Breast epithelium (tissue), 3 donors: ENCODE results near the gene EPHA2.

Experiments
- CTCF ChIP-seq, 3 donors: fragments of 450-650 bp; IDR thresholded peaks; one replicate each; pipeline ENCODE4 v1.5.1; 2016 to 2017; ENCODE audit warnings: antibody characterized with exemption in 3 of 3, mild to moderate bottlenecking in 3 of 3, moderate library complexity in 3 of 3
- POLR2A ChIP-seq: fragments of 450-650 bp; IDR thresholded peaks from one replicate; pipeline ENCODE4 v1.6.1; 2016; ENCODE audit warnings: antibody characterized with exemption, mild to moderate bottlenecking, moderate library complexity
- POLR2AphosphoS5 ChIP-seq, 3 donors: sonication (generic); formaldehyde crosslinking; IDR thresholded peaks; one replicate each; pipeline ENCODE4 v1.6.1; 2017; ENCODE audit warnings: antibody characterized with exemption in 3 of 3

GRCh38 chr1:16145030-16145661 lies 10.7 kb downstream of the EPHA2 start:
- TF ChIP-seq CTCF (IDR thresholded peaks at IDR 0.05) (no peak), POLR2AphosphoS5 (IDR thresholded peaks at IDR 0.05) (peak; percentile 10 to 61 (median 36)), POLR2A (no peak)
